ENCODE data around the gene ZWILCH.

DNA sequence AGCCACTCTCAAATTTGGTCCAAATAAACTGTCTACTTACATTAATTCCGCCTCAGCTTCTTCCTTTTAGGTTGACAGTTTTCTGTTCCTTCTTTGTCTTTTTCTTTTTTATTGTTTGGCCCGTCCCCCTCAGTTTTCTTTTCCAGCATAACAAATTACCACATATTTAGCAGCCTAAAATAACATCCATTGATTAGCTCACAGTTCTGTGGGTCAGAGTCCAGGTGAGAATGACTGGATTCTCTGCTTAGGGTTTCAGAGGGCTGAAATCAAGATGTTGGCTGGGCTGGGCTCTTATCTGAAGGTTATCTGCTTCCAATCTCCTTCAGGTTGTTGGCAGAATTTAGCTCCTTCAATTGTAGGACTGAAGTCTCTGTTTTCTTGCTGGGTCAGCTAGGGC, 85.3 kb downstream of the ZWILCH start:
- no peak for TF ChIP-seq POLR2A (IDR thresholded peaks at IDR 0.05)
- TF ChIP-seq CTCF (IDR thresholded peaks at IDR 0.05) = no peak
